HCT116 (cell line): Measurements from ENCODE around the gene PAH. TPM values are rescaled to one million over a fixed set of nuclear protein-coding genes. Genes with fewer than 3 reads are reported as not detected.

ENCODE experiments used
- ATAC-seq: fragments of 200-7000 bp; cut with Tn5 transposase; 2 replicates; pipeline ENCODE4 v1.9.1; 2020; ENCODE audit warnings: mild to moderate bottlenecking, moderate library complexity
- BruUV-seq: library from RNA; stranded (reverse); fragments of 400-500 nt; replicated peaks from 2 replicates; lab custom pipeline; 2021; lab: Mats Ljungman, UMichigan
- CTCF ChIA-PET: fragments of 300-600 bp; sonication (Branson Sonifier 250); formaldehyde crosslinking; loops from one replicate; lab custom pipeline; 2021; ENCODE audit warnings: antibody characterized with exemption; lab: Charles Lee
- POLR2A ChIA-PET: fragments of 300-600, 350-600 bp; sonication (Branson Sonifier 250); formaldehyde crosslinking; loops from one replicate; lab custom pipeline; 2021; ENCODE audit warnings: antibody characterized with exemption; lab: Charles Lee
- RAD21 ChIA-PET, 2 experiments: fragments of 300-600 bp; sonication (Branson Sonifier 250); formaldehyde crosslinking; loops; one replicate each; lab custom pipeline; 2023; ENCODE audit warnings: low total read pairs in 2 of 2; ENCODE audit not compliant: uncharacterized antibody in 2 of 2, unreplicated experiment in 2 of 2, low non-redundant PET in 1 of 2; lab: Charles Lee
- DNase-seq: peaks from one replicate; pipeline ENCODE4 v3.0.0-alpha.2; 2010; ENCODE audit warnings: low read depth, low spot score
- H2AFZ ChIP-seq: fragments of 200-600 bp; shearing (Covaris generic), sonication (generic); 2 replicates; pipeline ENCODE4 v1.6.1; 2017; ENCODE audit warnings: low read depth, mixed run types, mixed read lengths, antibody characterized with exemption, low read length; ENCODE audit not compliant: poor library complexity, severe bottlenecking
- H3K27ac ChIP-seq: 2 replicates; pipeline ENCODE4 v1.5.1; 2012; ENCODE audit warnings: low read depth, low read length
- H3K27me3 ChIP-seq: fragments of 200-600 bp; sonication (generic); 2 replicates; pipeline ENCODE4 v1.6.1; 2016; ENCODE audit warnings: mixed run types, low read length, mixed read lengths; ENCODE audit not compliant: insufficient read depth
- H3K36me3 ChIP-seq, 2 experiments: fragments of 200-500 bp in 1 of 2; fragments of 200-600 bp in 1 of 2; sonication (Bioruptor generic) in 1 of 2; sonication (generic) in 1 of 2; 2 replicates each; pipeline versions ENCODE4 v1.5.1 to v1.6.1; 2014 to 2016; ENCODE audit warnings: low read length in 2 of 2, inconsistent platforms in 1 of 2, mixed read lengths in 1 of 2, mixed run types in 1 of 2; ENCODE audit not compliant: insufficient read depth in 2 of 2, control insufficient read depth in 1 of 2
- H3K4me1 ChIP-seq, 2 experiments: fragments of 200-600 bp in 1 of 2; sonication (generic) in 1 of 2; 2 replicates each; pipeline versions ENCODE4 v1.5.1 to v1.6.1; 2012 to 2017; ENCODE audit warnings: low read length in 2 of 2, inconsistent platforms in 1 of 2, mild to moderate bottlenecking in 1 of 2, mixed read lengths in 1 of 2, mixed run types in 1 of 2, moderate library complexity in 1 of 2; ENCODE audit not compliant: insufficient read depth in 2 of 2, control insufficient read depth in 1 of 2
- H3K4me2 ChIP-seq: fragments of 200-600 bp; sonication (generic); 2 replicates; pipeline ENCODE4 v1.6.1; 2017; ENCODE audit warnings: mixed run types, low read length, mixed read lengths
- H3K4me3 ChIP-seq, 2 experiments: fragments of 200-600 bp in 1 of 2; sonication (generic) in 1 of 2; replicated peaks in 1 of 2; 2 replicates each; pipeline ENCODE4 v1.5.1; 2011 to 2016; ENCODE audit warnings: low read length in 2 of 2, control low read depth in 1 of 2, low read depth in 1 of 2, mild to moderate bottlenecking in 1 of 2, mixed read lengths in 1 of 2, mixed run types in 1 of 2
- H3K79me2 ChIP-seq: fragments of 200-600 bp; sonication (generic); 2 replicates; pipeline ENCODE4 v1.6.1; 2017; ENCODE audit warnings: mild to moderate bottlenecking, mixed run types, low read length, moderate library complexity, mixed read lengths; ENCODE audit not compliant: insufficient read depth
- H3K9ac ChIP-seq: fragments of 200-600 bp; sonication (generic); 2 replicates; pipeline ENCODE4 v1.6.1; 2016; ENCODE audit warnings: low read length, mixed read lengths
- H3K9me2 ChIP-seq: fragments of 200-600 bp; sonication (generic), shearing (Covaris generic); 2 replicates; pipeline ENCODE4 v1.6.1; 2017; ENCODE audit warnings: mixed run types, mild to moderate bottlenecking, moderate library complexity; ENCODE audit not compliant: insufficient read depth
- H3K9me3 ChIP-seq, 2 experiments: fragments of 200-500 bp in 1 of 2; fragments of 200-600 bp in 1 of 2; sonication (Bioruptor generic) in 1 of 2; sonication (generic) in 1 of 2; 2 replicates each; pipeline ENCODE4 v1.6.1; 2014 to 2017; ENCODE audit warnings: low read length in 2 of 2, mixed read lengths in 2 of 2, inconsistent platforms in 1 of 2, low read depth in 1 of 2, mild to moderate bottlenecking in 1 of 2, mixed run types in 1 of 2, moderate library complexity in 1 of 2; ENCODE audit not compliant: control insufficient read depth in 1 of 2, insufficient read depth in 1 of 2
- H4K20me1 ChIP-seq: fragments of 200-600 bp; sonication (generic), shearing (Covaris generic); 2 replicates; pipeline ENCODE4 v1.6.1; 2017; ENCODE audit warnings: mixed run types, mild to moderate bottlenecking, moderate library complexity; ENCODE audit not compliant: insufficient read depth
- CBX3 ChIP-seq: IDR thresholded peaks from 2 replicates; pipeline ENCODE4 v1.6.1; 2012; ENCODE audit warnings: low read depth
- CEBPB ChIP-seq: IDR thresholded peaks from 2 replicates; pipeline ENCODE4 v1.6.1; 2012; ENCODE audit warnings: low read depth
- ELF1 ChIP-seq: IDR thresholded peaks from 2 replicates; pipeline ENCODE4 v1.6.1; 2012; ENCODE audit warnings: low read depth, borderline replicate concordance
- EZH2 ChIP-seq: fragments of 200-600 bp; sonication (generic); IDR thresholded peaks from 2 replicates; pipeline ENCODE4 v1.6.1; 2017; ENCODE audit warnings: antibody characterized with exemption, mixed run types
- EZH2phosphoT487 ChIP-seq: fragments of 200-600 bp; IDR thresholded peaks from 2 replicates; pipeline ENCODE4 v1.6.1; 2018; ENCODE audit warnings: antibody characterized with exemption, borderline replicate concordance
- JUND ChIP-seq: IDR thresholded peaks from 2 replicates; pipeline ENCODE4 v1.6.1; 2012
- POLR2AphosphoS5 ChIP-seq: IDR thresholded peaks from 2 replicates; pipeline ENCODE4 v1.6.1; 2011; ENCODE audit warnings: mild to moderate bottlenecking, low read depth, low read length, moderate library complexity
- RAD21 ChIP-seq: IDR thresholded peaks from 2 replicates; pipeline ENCODE4 v1.6.1; 2012; ENCODE audit warnings: low read depth, mild to moderate bottlenecking
- SIN3A ChIP-seq: IDR thresholded peaks from 2 replicates; pipeline ENCODE4 v1.6.1; 2012; ENCODE audit warnings: low read depth
- SP1 ChIP-seq: IDR thresholded peaks from 2 replicates; pipeline ENCODE4 v1.6.1; 2012; ENCODE audit warnings: low read depth
- SRF ChIP-seq: IDR thresholded peaks from 2 replicates; pipeline ENCODE4 v1.6.1; 2012; ENCODE audit warnings: low read depth
- TCF7L2 ChIP-seq: IDR thresholded peaks from 2 replicates; pipeline ENCODE4 v1.7.0; 2011; ENCODE audit warnings: borderline replicate concordance, inconsistent platforms; ENCODE audit not compliant: insufficient read depth, insufficient read length; ENCODE audit errors: extremely low read depth
- YY1 ChIP-seq: IDR thresholded peaks from 2 replicates; pipeline ENCODE4 v1.6.1; 2011; ENCODE audit warnings: low read length, low read depth, moderate library complexity, mild to moderate bottlenecking; ENCODE audit not compliant: insufficient replicate concordance; ENCODE audit errors: extremely low read depth
- ZFX ChIP-seq: fragments of 450-650 bp; IDR thresholded peaks from 2 replicates; pipeline ENCODE4 v1.6.1; 2017
- ZNF274 ChIP-seq: fragments of 200-500 bp; sonication (Bioruptor generic); IDR thresholded peaks from 2 replicates; pipeline ENCODE4 v1.6.1; 2014; ENCODE audit warnings: mild to moderate bottlenecking, low read depth, low read length, inconsistent platforms
- intact Hi-C: fragments of 100-400 bp; cut with micrococcal nuclease; formaldehyde crosslinking; loops from 2 replicates; pipeline ENCODE4 v1.10.0; 2022
- total RNA-seq: library from RNA; stranded (reverse); gene quantifications from one replicate; pipeline ENCODE4 v1.2.1, GENCODE V29; 2021; ENCODE audit not compliant: unreplicated experiment
- TF ChIP-seq, protein P1 (sequence below), 3 experiments: fragments of 200-600 bp in 1 of 3; sonication (generic) in 1 of 3; IDR thresholded peaks in 2 of 3; conservative IDR thresholded peaks in 1 of 3; 2 replicates each; pipeline ENCODE4 v1.5.1; 2012 to 2017; ENCODE audit warnings: low read depth in 2 of 3, low read length in 2 of 3, antibody characterized with exemption in 1 of 3, borderline replicate concordance in 1 of 3, control low read depth in 1 of 3, mild to moderate bottlenecking in 1 of 3, mixed read lengths in 1 of 3, mixed run types in 1 of 3, moderate library complexity in 1 of 3; ENCODE audit not compliant: insufficient read depth in 1 of 3
- TF ChIP-seq, protein P2 (sequence below): IDR thresholded peaks from 2 replicates; pipeline ENCODE4 v1.6.1; 2012; ENCODE audit warnings: low read depth
- TF ChIP-seq, protein P3 (sequence below): IDR thresholded peaks from 2 replicates; pipeline ENCODE4 v1.6.1; 2012
- TF ChIP-seq, protein P4 (sequence below): IDR thresholded peaks from 2 replicates; pipeline ENCODE4 v1.6.1; 2011; ENCODE audit warnings: mild to moderate bottlenecking, low read length, moderate library complexity; ENCODE audit not compliant: insufficient replicate concordance; ENCODE audit errors: extremely low read depth
- TF ChIP-seq, protein P5 (sequence below): IDR thresholded peaks from 2 replicates; pipeline ENCODE4 v1.6.1; 2012

The PAH gene
- total RNA-seq, 1 experiment from 2014 or later = 2.8 TPM

GRCh38 chr12:102871014-102871413 is 46.0 kb downstream of the PAH start:
- RAD21 ChIA-PET = no interaction called here
- DNase-seq = no peak
- no peaks in the 10 kb centered on the region for H3K9me2 ChIP-seq
- no peak overlapping the region for H3K9ac ChIP-seq
- no peaks in the 10 kb centered on the region for H3K4me1 ChIP-seq
- H3K4me2 ChIP-seq = no peak overlapping the region
- H3K36me3 ChIP-seq = no peaks in the 10 kb centered on the region
- TF ChIP-seq EZH2 = no peak
- TF ChIP-seq, protein P1, sequence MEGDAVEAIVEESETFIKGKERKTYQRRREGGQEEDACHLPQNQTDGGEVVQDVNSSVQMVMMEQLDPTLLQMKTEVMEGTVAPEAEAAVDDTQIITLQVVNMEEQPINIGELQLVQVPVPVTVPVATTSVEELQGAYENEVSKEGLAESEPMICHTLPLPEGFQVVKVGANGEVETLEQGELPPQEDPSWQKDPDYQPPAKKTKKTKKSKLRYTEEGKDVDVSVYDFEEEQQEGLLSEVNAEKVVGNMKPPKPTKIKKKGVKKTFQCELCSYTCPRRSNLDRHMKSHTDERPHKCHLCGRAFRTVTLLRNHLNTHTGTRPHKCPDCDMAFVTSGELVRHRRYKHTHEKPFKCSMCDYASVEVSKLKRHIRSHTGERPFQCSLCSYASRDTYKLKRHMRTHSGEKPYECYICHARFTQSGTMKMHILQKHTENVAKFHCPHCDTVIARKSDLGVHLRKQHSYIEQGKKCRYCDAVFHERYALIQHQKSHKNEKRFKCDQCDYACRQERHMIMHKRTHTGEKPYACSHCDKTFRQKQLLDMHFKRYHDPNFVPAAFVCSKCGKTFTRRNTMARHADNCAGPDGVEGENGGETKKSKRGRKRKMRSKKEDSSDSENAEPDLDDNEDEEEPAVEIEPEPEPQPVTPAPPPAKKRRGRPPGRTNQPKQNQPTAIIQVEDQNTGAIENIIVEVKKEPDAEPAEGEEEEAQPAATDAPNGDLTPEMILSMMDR (IDR thresholded peaks at IDR 0.05 in 2 of 3, conservative IDR thresholded peaks at IDR 0.05 in 1 of 3; ENCODE audit: borderline replicate concordance in 1 of 3, insufficient read depth in 1 of 3, low read depth in 2 of 3, low read length in 2 of 3) = no peak
- no peak for TF ChIP-seq ELF1
- TF ChIP-seq, protein P2, sequence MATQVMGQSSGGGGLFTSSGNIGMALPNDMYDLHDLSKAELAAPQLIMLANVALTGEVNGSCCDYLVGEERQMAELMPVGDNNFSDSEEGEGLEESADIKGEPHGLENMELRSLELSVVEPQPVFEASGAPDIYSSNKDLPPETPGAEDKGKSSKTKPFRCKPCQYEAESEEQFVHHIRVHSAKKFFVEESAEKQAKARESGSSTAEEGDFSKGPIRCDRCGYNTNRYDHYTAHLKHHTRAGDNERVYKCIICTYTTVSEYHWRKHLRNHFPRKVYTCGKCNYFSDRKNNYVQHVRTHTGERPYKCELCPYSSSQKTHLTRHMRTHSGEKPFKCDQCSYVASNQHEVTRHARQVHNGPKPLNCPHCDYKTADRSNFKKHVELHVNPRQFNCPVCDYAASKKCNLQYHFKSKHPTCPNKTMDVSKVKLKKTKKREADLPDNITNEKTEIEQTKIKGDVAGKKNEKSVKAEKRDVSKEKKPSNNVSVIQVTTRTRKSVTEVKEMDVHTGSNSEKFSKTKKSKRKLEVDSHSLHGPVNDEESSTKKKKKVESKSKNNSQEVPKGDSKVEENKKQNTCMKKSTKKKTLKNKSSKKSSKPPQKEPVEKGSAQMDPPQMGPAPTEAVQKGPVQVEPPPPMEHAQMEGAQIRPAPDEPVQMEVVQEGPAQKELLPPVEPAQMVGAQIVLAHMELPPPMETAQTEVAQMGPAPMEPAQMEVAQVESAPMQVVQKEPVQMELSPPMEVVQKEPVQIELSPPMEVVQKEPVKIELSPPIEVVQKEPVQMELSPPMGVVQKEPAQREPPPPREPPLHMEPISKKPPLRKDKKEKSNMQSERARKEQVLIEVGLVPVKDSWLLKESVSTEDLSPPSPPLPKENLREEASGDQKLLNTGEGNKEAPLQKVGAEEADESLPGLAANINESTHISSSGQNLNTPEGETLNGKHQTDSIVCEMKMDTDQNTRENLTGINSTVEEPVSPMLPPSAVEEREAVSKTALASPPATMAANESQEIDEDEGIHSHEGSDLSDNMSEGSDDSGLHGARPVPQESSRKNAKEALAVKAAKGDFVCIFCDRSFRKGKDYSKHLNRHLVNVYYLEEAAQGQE = no peak
- TF ChIP-seq RAD21 = no peak
- TF ChIP-seq ZNF274 = no peak
- TF ChIP-seq, protein P3, sequence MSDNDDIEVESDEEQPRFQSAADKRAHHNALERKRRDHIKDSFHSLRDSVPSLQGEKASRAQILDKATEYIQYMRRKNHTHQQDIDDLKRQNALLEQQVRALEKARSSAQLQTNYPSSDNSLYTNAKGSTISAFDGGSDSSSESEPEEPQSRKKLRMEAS = no peak
- TF ChIP-seq SP1 = no peak
- TF ChIP-seq, protein P4, sequence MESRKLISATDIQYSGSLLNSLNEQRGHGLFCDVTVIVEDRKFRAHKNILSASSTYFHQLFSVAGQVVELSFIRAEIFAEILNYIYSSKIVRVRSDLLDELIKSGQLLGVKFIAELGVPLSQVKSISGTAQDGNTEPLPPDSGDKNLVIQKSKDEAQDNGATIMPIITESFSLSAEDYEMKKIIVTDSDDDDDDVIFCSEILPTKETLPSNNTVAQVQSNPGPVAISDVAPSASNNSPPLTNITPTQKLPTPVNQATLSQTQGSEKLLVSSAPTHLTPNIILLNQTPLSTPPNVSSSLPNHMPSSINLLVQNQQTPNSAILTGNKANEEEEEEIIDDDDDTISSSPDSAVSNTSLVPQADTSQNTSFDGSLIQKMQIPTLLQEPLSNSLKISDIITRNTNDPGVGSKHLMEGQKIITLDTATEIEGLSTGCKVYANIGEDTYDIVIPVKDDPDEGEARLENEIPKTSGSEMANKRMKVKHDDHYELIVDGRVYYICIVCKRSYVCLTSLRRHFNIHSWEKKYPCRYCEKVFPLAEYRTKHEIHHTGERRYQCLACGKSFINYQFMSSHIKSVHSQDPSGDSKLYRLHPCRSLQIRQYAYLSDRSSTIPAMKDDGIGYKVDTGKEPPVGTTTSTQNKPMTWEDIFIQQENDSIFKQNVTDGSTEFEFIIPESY = no peak
- TF ChIP-seq ZFX = no peak
- TF ChIP-seq SRF = no peak
- no peak for TF ChIP-seq SIN3A
- no peak for TF ChIP-seq CEBPB
- no peak for TF ChIP-seq EZH2phosphoT487
- TF ChIP-seq TCF7L2 = no peak
- no peak for TF ChIP-seq CBX3
- no peak for TF ChIP-seq YY1
- TF ChIP-seq, protein P5, sequence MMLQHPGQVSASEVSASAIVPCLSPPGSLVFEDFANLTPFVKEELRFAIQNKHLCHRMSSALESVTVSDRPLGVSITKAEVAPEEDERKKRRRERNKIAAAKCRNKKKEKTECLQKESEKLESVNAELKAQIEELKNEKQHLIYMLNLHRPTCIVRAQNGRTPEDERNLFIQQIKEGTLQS = no peak
- no peak for TF ChIP-seq POLR2AphosphoS5
- TF ChIP-seq JUND = no peak
- H3K79me2 ChIP-seq = no peaks in the 10 kb centered on the region
- H3K27ac ChIP-seq = no peak overlapping the region
- no peak overlapping the region for H2AFZ ChIP-seq
- POLR2A ChIA-PET = no interaction called here
- ATAC-seq = no peak
- no peaks in the 10 kb centered on the region for H3K9me3 ChIP-seq
- intact Hi-C loops = loop anchor here (10.0 kb wide), 1 partner anchor 1456 kb away; no protein-coding TSS in a partner anchor
- H3K27me3 ChIP-seq = no peaks in the 10 kb centered on the region
- H4K20me1 ChIP-seq = no peaks in the 10 kb centered on the region
- no peak overlapping the region for H3K4me3 ChIP-seq
- CTCF ChIA-PET = no interaction called here
- BruUV-seq = no TSS peak
